Skin epidermis (tissue), 12 donors: ENCODE data around the gene CBX2.

Experiments
- H3K27ac ChIP-seq, 21 experiments: fragments of 200-600 bp; sonication (generic) in 11 of 21; one replicate each; pipeline ENCODE4 v1.5.0; 2020; ENCODE audit warnings: mild to moderate bottlenecking in 3 of 21, inconsistent platforms in 2 of 21, moderate library complexity in 2 of 21
- H3K4me3 ChIP-seq, 7 experiments: fragments of 200-600 bp; sonication (generic) in 2 of 7; one replicate each; pipeline ENCODE4 v1.5.0; 2020; ENCODE audit warnings: inconsistent platforms in 2 of 7, mild to moderate bottlenecking in 2 of 7, moderate library complexity in 1 of 7

Gene CBX2

DNA sequence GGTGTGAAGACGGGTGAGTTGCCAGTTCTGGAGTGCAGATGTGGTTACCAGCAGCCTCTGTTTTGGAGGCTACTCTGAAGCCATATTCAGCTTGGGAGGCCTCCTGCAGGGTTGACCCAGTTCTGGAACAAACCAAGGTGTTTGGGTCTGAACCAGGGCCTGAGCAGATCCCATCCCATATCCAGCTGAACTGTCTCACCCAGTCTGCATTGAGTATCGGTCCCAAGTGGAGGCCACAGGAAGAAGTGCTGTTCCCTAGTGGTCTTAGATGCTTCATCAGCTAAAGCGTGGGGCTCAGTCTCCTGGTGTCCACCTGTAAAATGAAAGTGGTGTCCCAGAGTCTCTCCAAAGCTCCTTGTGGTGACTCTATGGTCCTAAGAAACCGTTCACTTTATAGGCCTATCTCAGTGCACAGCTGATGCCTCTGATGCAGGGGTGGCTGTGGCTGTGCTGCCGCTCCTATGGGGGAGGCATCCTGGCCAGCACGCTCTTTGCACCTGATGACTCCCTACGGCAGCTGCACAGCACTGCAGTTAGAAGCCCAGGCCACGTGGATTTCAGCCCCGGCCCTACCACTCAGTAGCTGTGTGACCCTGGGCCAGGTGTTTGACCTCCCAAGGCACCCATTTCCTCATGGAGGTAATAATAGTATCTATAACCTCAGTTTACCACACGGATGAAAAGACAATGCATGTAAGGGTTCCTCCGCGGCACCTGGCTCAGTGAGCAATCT is 40.2 kb downstream of the CBX2 start:
- H3K4me3 ChIP-seq, result no peak overlapping the region
- H3K27ac ChIP-seq, result no peak overlapping the region

DNA sequence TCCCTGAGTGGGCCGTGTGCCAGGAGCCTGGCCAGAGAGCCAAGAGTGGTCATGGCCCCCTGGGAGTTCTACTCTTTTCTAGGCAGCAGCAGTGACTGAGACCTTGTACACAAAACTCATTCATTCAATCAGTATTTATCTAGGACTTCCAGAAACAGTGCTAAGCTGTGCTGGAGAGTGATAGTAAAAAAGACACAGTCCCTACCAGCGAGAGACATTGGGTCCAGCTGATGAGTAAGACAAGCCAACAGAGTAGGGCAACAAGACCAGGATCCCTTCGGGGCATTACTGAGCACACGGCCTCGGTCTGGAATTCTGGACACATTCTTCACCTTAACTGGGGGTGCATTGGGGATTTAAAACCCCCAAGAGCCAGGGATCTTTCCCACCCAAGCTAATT is 41.1 kb downstream of the CBX2 start:
- no peak overlapping the region for H3K4me3 ChIP-seq
- H3K27ac ChIP-seq, result no peak overlapping the region

DNA sequence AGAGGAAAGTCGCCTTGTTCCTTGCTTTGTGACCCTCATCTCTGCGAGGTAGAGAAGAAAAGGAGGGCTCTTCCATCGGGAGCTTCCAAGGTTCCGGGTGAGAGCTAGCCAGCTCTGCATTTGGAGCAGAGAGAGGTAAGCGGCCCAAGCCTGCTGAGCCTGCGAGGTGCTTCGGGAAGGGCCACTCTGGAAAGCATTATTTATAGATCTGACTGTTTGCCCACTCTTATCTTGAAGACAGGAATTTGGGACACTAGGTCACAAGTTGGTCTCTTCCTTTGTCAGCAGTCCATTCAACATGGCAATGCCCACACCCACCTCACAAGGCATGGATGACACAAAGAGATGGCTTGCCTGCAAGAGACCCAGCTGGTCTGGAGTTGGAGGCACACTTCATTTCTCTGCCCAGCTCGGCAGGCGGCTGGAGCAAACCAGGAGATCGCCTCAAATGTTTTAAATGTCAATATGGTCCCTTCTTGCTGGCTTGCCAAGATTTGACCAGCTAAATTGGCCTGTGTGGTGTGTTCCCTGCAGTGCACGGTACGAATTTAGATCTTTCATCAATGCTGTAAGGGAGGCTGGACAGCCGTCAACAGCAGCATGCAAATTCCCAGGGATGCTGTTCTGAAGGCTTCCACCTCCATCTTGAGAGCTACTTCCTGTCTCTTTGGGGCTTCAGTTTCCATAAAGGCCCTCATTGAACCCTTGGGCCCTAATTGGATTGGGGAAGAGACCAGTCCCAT is 41.8 kb downstream of the CBX2 start:
- Histone ChIP-seq H3K4me3 (no peak overlapping the region), H3K27ac (no peak overlapping the region)

DNA sequence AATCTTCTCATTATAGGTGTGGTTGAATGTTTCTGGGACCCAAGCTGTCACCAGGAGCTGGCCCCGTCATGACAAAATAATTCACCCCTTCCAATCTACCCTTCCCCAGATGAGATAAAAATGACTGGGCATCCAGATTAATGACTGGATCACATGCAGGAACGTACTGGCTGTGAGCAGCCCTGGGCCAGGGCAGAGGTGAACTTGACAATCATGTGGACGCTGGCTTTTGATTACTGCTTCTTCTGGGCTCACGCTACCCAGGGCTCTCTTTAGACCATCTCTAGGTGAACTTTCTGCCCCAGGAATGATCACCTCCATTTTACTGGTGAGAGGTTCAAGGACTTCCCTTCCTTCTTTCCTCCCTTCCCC is 43.0 kb downstream of the CBX2 start:
- Histone ChIP-seq H3K4me3 (no peak overlapping the region), H3K27ac (no peak overlapping the region)

DNA sequence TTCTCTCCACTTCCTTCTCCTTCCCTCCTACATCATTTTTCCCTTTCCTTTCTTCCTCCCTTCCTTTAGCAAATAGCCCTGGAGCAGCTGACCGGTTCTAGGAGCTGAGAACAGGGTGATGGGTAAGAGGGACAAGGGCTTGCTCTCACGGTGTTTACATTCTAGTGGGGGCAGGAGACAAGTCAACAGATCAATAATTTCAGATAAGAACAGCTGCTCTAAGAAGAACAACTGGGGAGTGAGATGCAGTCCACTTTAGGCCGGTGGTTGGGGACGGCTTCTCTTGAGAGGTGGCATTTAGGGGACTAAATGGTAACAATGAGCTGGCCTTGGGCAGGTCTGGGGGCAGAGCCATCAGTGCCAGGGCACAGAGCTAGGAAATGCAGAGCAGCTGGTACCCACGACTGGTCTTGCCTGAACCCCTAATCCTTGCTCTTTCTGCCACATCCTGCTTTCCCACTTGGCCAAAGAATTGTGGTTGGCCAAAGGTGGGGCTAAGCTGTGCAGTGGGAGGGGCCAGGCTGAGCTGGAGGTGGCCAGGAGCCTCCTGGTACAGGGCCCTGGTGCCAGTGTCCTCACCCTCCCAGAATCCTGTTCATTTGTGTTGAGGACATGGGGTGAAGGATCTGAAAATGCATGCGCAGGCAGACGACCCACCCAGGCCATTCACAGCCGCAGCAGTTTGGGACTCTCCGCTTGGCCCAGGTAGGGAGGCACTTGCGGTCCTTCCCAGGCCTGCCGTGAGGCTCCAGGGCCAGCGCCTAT is 43.6 kb downstream of the CBX2 start:
- H3K4me3 ChIP-seq, result no peak overlapping the region
- no peak overlapping the region for H3K27ac ChIP-seq

DNA sequence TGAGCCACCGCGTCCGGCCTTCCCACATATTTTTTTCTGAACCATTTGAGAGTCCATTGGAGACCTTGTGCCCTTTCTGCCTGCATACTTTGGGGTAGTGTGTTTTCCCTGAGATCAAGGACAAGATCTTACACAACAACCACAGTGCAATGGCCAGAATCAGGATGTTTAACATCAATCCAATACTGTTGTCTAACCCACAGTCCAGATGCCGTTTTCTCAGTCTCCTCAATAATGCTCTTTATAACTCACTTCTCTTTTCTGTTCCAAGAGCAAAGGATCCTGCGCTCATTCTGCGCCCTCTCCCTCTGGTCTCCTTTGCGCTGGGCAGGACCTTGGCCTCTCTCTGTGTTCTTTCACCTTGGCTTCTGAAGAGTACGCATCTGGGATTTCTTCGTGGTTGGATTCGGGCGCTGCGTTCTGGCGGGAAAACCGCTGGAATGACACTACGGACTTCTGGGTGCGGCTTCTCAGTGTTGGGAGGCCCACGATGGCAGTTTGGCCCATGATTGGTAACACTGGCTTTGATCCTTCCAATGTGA is 44.7 kb downstream of the CBX2 start:
- Histone ChIP-seq H3K27ac (no peak overlapping the region), H3K4me3 (no peak overlapping the region)

DNA sequence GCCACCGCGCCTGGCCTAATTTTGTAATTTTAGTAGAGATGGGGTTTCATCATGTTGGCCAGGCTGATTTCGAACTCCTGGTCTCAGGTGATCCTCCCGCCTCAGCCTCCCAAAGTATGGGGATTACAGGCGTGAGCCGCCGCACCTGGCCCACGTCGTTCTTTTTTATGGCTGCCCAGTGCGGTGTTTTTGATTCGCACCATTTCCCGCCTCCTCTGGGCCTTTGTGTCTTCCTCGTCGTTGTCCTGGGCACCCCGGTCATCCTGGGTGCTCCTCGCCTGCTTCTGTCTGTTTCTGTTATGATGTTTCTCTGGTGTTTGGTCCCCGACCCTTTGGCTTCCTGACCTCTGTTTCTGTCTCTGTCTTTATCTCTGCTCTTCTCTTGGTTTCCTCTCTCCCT is 46.3 kb downstream of the CBX2 start:
- no peak overlapping the region for H3K4me3 ChIP-seq
- H3K27ac ChIP-seq, result no peak overlapping the region

DNA sequence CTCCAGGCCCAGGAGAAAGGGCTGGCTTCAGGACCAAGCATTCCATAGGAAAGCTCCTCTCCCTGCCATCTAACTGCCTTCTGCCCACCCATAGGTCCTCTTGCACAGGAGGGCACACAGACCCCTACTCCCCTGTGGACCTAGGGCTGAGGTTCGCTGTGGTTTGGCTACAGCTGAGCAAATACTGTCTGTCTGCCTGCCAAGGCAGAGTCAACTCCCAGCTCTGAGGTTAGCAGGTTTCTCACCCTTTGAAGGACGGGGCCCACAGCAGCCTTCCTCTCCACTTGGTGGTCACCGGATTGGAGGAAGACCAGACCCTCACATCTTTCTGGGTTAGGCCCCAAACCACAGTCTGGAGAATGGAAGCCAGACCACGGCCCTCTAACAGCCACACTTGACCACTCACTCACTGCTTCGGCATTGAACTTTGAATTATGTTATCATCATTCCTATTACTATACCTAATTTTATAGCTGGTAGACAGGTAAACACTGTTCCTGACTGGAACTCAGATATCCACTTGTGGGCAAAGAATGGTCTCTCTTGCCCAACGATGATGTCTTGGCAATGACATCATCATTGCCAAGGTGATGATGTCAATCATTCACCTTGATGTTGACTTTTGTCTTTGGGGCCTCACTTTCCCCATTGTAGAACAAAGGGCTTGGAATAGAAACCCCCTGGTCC is 47.1 kb downstream of the CBX2 start:
- no peak overlapping the region for H3K27ac ChIP-seq

DNA sequence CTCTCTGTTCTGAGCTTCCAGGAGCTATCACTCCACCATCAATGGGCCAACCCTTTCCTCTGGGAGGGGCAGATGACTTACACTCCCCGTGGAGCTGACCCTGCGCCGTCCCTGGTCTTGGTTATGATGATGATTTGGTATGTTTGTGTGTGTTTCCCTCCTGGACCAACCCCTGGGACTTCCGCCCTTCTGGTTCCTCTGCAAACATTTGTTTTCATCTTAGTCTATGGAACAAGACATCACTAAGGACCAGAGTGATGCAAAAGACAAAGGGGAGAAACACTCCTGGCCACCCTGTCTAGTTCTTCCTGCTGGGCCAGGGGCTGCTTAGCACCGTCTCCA is 47.6 kb downstream of the CBX2 start:
- no peak overlapping the region for H3K27ac ChIP-seq
- no peak overlapping the region for H3K4me3 ChIP-seq

More for the DNA sequence above, 47.1 kb downstream of the CBX2 start:
- H3K4me3 ChIP-seq, result no peak overlapping the region

DNA sequence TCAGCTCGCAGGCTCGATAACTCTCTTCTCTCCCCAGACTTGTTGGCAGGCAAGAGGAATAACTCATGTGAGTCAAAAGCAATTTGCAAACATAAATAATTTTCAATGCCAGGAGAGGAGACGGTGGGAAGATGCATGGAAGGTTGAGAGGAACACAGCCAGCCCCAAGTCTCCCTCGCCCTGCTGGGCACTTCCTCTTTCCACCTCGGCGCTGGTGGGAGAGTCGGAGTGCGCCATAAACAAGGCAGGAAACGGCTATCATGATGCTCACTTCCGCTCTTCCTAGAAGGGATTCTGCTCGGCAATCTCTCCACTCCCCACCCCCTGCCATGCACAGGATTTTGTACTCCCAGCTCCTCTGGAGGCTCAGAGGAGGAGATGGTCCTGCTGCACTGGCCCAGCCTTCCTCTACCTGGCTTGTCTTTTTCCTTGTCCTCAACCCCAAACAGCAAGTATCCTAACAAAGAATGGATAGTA is 48.3 kb downstream of the CBX2 start:
- no peak overlapping the region for H3K27ac ChIP-seq
- H3K4me3 ChIP-seq, result no peak overlapping the region

DNA sequence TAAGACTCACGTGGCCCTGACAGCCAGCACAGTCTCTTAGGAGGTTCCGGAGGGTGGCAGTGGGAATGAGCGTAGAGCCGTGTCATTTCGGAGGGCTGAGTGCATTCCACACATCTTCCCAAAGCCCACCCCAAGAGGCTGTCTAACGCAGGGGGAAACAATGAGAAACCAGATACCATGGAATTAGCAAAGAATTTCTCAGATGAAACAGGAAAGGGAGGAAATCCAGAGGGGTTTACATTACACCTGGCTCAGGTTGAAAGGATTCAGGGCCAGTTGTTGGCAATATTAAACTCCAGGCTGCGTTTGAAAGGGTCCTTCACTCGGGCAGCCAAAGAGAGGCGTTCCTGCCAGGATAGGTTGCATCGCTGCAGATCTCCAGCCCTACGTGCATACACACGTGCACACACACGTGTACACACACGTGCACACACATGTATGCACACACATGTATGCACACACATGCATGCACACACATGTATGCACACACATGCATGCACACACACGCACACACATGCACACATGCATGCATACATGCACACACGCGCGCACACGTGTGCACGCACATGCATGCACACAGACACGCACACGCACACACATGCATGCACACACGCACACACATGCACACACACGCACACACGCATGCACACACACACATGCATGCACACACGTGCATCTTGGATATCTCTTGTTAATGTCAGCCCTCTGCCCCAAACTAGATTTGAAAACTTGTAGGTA is 49.1 kb downstream of the CBX2 start:
- no peak overlapping the region for H3K4me3 ChIP-seq
- no peak overlapping the region for H3K27ac ChIP-seq

DNA sequence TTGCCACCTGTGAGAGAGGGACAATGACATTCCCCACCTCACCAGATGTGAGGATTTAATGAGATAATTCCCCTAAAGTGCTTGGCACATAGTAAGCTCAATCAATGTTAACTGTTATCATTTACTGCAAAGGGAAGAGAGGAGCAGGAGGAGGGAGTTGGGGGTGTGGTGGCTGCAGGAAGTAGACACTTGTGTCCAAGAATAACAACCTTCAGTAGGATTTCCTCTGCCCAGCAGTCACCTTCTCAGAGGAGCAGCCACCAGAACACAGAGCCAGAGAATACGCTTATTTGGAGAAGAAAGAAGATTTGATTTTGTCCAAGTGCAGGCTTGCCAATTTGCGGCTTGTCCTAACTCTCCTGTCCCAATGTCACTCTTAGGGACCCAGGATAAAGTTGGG is 51.1 kb downstream of the CBX2 start:
- H3K27ac ChIP-seq, result no peak overlapping the region
- no peak overlapping the region for H3K4me3 ChIP-seq

DNA sequence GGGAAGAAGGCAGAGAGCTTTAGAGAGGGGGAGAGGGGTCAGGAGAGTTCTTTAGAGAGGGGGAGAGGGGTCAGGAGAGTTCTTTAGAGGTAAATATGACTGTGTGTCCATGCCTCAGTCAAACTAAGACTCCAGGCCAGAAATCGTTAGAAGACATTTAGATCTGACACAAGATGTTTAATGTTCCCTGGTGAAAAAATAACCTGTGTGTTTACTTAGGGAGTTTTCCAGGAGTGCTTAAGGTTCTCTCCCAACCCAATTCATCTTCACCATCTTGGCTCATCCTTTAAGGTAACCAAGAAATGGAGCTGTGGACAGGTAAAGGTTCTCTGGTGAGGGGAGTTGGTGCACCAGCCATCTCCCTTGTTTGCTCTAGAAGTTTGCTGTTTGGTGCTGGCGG is 51.5 kb downstream of the CBX2 start:
- Histone ChIP-seq H3K4me3 (no peak overlapping the region), H3K27ac (no peak overlapping the region)

DNA sequence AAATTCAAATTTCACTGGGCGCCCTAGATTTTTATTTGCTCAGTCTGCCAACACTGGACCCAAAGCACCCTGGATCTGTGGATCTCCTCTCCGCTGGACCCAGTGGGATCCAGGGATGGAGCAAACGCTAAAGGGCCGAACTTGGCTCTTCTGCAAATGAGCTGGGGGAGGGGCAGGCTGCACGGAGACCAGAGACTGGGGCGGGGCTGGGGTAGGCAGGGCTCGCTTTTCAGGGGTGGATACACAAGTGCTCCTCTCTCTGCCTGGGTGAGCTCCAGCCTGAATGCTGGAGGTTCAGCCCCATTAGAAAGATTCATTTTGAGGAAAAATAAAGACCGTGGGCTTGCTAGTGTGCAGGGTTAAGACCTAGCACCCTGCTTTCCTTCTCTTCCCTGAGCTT is 52.4 kb downstream of the CBX2 start:
- no peak overlapping the region for H3K27ac ChIP-seq
- H3K4me3 ChIP-seq, result no peak overlapping the region

DNA sequence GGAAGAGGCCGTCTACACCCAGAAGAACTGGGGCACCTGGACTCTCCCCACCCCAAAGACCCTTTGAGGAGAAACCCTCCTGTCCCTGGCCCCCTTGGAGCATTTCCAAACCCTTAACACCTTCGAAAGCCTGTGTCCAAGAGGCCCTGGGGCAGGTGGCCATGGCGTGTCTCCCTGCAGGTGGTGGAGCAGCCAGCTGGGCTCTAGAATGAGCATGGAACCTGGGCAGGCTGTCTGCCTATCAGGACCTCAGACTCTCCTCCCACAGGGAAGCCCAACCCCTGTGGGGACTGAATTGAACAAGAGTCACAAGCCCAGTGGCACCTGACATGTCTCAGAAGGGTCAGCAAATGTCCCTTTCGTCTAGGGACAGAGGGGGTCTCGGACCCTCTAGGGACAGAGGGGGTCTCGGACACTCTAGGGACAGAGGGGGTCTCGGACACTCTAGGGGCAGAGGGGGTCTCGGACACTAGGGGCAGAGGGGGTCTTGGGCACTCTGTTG is 52.9 kb downstream of the CBX2 start:
- Histone ChIP-seq H3K27ac (no peak overlapping the region), H3K4me3 (no peak overlapping the region)

DNA sequence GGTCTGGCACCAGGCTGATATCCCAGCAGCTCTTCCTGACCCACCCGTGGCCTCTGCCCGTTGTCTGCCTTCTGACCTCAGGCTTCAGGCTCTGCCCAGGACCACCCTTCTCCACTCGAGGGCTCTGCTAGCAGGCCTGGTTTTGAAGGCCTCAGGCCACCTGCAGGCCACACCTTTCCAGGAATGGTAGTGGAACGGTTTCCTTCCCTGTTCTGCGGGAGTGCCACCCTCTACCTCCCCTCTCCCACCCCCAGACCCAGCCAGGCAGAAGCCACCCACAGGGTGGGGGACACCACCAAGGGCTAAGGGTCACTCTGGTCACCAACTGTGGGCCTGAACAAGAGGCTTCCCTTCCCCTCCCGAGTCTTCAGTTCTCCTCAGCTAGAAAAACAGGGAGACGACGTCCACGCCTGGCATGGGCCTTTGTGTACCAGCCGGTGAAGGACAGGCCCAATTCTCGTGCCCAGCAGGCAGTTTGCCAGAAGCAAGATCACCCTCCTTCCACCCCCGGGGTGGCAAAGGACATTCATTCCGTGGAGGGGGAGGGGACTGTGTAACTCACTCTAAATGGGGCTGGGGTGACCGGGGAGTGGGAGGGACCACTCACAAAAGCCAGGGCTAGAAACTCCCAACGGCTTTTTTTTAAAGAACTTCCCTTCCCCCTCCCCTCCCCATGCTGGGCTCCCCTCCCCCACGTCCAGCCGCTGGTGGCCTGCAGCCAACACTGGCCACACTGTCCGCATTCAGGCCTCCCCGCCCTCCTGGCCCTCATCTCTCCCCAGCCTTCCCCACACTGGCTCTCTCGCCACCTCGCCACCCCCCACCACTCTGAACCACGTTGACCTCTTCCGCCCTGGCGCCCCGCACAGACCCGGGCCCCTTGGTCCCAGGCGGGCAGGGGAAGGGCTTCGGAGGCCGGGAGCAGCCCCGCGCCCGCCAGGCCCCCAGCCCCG is 53.6 kb downstream of the CBX2 start:
- H3K27ac ChIP-seq, result peak overlapping the region in 4 of 21 experiments; percentile 48 to 62 (median 59)
- peak overlapping the region in 1 of 7 experiments; percentile 16 for H3K4me3 ChIP-seq

DNA sequence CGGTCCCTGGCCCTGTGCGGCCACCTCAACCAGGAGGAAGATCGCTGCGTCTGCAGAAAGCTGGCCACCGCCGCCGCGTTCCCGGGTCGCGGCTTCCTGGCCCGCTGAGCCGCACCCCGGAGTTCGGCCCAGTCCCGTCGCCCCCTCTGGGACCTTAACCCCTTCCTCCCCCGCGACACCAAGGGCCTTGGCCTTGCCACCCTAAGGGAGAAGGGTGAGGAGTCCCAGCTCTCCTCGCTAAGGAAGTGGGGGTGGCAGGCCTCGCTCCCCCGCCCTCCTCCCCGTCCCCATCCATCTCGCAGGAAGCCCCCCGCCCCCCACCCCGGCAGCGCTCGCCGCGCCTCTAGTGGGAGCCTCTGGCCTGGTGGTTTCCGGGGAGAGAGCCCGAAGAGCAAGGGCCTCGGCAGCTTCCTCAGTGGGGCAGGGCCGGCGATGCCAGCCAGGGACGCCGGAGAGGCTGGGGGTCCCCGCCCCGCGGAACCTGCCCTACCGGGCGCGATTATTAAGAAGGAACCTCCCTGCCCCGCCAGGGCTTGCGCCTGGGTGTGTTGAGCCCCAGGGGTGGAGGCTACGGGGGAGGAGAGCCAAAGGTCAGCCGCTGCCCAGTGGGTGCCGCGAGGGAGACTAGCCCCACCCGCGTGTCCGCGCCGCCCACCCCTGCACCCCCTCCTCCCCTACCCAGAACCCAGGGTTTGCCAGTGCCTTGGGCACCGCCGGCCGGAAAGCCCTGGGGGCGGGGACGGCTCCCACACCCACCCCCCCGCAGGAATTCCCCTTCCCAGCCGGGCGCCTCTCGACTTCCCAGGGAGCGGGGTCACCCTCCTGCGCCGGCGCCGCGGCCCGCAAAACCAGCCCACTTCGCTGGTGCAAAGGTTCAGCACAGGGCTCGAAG is 54.5 kb downstream of the CBX2 start:
- peak overlapping the region in 2 of 7 experiments; percentile 10 to 16 for H3K4me3 ChIP-seq
- peak overlapping the region in 8 of 21 experiments; percentile 1 to 62 (median 50) for H3K27ac ChIP-seq
